ENCODE results near the gene BBOX1.
"Not testable (repeated sequence)": the region's sequence is repeated elsewhere in the genome, so short reads cannot be mapped to it uniquely, and the experiment has no call there.

BBOX1 gene

GRCh38 chr11:27085605-27086004 is 45.0 kb downstream of the BBOX1 start:
- DNase-seq = no peak

- no peak for DNase-seq
Measured at GRCh38 chr11:27087432-27087831, 46.8 kb downstream of the BBOX1 start.

- no peak for DNase-seq
Measured at GRCh38 chr11:27088353-27088752, 47.7 kb downstream of the BBOX1 start.

GRCh38 chr11:27089746-27090145 is 49.1 kb downstream of the BBOX1 start:
- no peak for DNase-seq

- not testable (repeated sequence) for DNase-seq
Measured at GRCh38 chr11:27090357-27090948, 49.8 kb downstream of the BBOX1 start.

GRCh38 chr11:27094120-27094519 is 53.5 kb downstream of the BBOX1 start:
- no peak for DNase-seq

- DNase-seq = no peak
Measured at GRCh38 chr11:27095059-27095458, 54.4 kb downstream of the BBOX1 start.

GRCh38 chr11:27095887-27096286 is 55.3 kb downstream of the BBOX1 start:
- DNase-seq = no peak

- DNase-seq = no peak
Measured at GRCh38 chr11:27097551-27097950, 56.9 kb downstream of the BBOX1 start.

- DNase-seq = no peak
Measured at GRCh38 chr11:27100534-27100933, 59.9 kb downstream of the BBOX1 start.

GRCh38 chr11:27107548-27107947 is 66.9 kb downstream of the BBOX1 start:
- no peak for DNase-seq

- DNase-seq = no peak
Measured at GRCh38 chr11:27108809-27109208, 68.2 kb downstream of the BBOX1 start.

GRCh38 chr11:27111896-27112295 is 71.3 kb downstream of the BBOX1 start:
- no peak for DNase-seq

GRCh38 chr11:27112946-27113345 is 72.3 kb downstream of the BBOX1 start:
- DNase-seq = no peak

- DNase-seq = no peak
Measured at GRCh38 chr11:27115051-27115650, 74.5 kb downstream of the BBOX1 start.

GRCh38 chr11:27116684-27117083 is 76.1 kb downstream of the BBOX1 start:
- DNase-seq = no peak

GRCh38 chr11:27118371-27118770 is 77.8 kb downstream of the BBOX1 start:
- DNase-seq = no peak

- no peak for DNase-seq
Measured at GRCh38 chr11:27118949-27119348, 78.3 kb downstream of the BBOX1 start.

- no peak for DNase-seq
Measured at GRCh38 chr11:27119396-27119795, 78.8 kb downstream of the BBOX1 start.

GRCh38 chr11:27120211-27120610 is 79.6 kb downstream of the BBOX1 start:
- no peak for DNase-seq

GRCh38 chr11:27122001-27122400 is 81.4 kb downstream of the BBOX1 start:
- DNase-seq = no peak

- no peak for DNase-seq
Measured at GRCh38 chr11:27124514-27125264, 84.1 kb downstream of the BBOX1 start.

GRCh38 chr11:27129686-27130085 is 89.1 kb downstream of the BBOX1 start:
- DNase-seq = no peak

GRCh38 chr11:27130806-27131205 is 90.2 kb downstream of the BBOX1 start:
- no peak for DNase-seq

All from stimulated activated CD4-positive, alpha-beta T cell treated with anti-CD3 and anti-CD28 coated beads, Interleukin-4, amount 100 ng/mL, for 24 hours (primary cell).